Glutamatergic neuron (in vitro differentiated cells): ENCODE measurements around the gene HNRNPUL1. TPM values are rescaled to one million over a fixed set of nuclear protein-coding genes. Genes with fewer than 3 reads are reported as not detected.
A peak's percentile ranks its signal among the peaks of the same experiment; 100 is the strongest.

Experiments used
- DNase-seq: peaks from one replicate; pipeline ENCODE4 v3.0.0; 2022
- H3K27ac Mint-ChIP-seq: one replicate; pipeline ENCODE4 v1.8.0; 2020; ENCODE audit warnings: mild to moderate bottlenecking, mixed read lengths, inconsistent platforms; ENCODE audit not compliant: unreplicated experiment
- H3K27me3 Mint-ChIP-seq: one replicate; pipeline ENCODE4 v1.8.0; 2020; ENCODE audit warnings: mild to moderate bottlenecking, moderate library complexity, mixed read lengths, inconsistent platforms; ENCODE audit not compliant: unreplicated experiment
- H3K36me3 Mint-ChIP-seq: one replicate; pipeline ENCODE4 v1.8.0; 2020; ENCODE audit warnings: mild to moderate bottlenecking, mixed read lengths, inconsistent platforms; ENCODE audit not compliant: unreplicated experiment
- H3K4me1 Mint-ChIP-seq: one replicate; pipeline ENCODE4 v1.8.0; 2020; ENCODE audit warnings: mild to moderate bottlenecking, low read depth, mixed read lengths, inconsistent platforms; ENCODE audit not compliant: unreplicated experiment
- H3K4me3 Mint-ChIP-seq: one replicate; pipeline ENCODE4 v1.8.0; 2020; ENCODE audit warnings: mild to moderate bottlenecking, mixed read lengths, inconsistent platforms; ENCODE audit not compliant: unreplicated experiment
- H3K9me3 Mint-ChIP-seq: one replicate; pipeline ENCODE4 v1.8.0; 2020; ENCODE audit warnings: mild to moderate bottlenecking, moderate library complexity, mixed read lengths, inconsistent platforms; ENCODE audit not compliant: unreplicated experiment
- total RNA-seq: library from RNA; stranded (reverse); fragmentation: NEBNext Ultra II Directional; extraction: Animal tissue kit (Norgen Biotek cat#: 25700); gene quantifications from one replicate; pipeline ENCODE4 v1.2.1, GENCODE V29; 2021; ENCODE audit not compliant: unreplicated experiment
- TF ChIP-seq, protein P1 (sequence below): fragments of 200-600 bp; sonication (generic); IDR thresholded peaks from one replicate; pipeline ENCODE4 v1.5.0; 2021; ENCODE audit not compliant: partially characterized antibody, unreplicated experiment

Gene HNRNPUL1
- total RNA-seq, 1 donor from 2014 or later: 201 TPM

DNA sequence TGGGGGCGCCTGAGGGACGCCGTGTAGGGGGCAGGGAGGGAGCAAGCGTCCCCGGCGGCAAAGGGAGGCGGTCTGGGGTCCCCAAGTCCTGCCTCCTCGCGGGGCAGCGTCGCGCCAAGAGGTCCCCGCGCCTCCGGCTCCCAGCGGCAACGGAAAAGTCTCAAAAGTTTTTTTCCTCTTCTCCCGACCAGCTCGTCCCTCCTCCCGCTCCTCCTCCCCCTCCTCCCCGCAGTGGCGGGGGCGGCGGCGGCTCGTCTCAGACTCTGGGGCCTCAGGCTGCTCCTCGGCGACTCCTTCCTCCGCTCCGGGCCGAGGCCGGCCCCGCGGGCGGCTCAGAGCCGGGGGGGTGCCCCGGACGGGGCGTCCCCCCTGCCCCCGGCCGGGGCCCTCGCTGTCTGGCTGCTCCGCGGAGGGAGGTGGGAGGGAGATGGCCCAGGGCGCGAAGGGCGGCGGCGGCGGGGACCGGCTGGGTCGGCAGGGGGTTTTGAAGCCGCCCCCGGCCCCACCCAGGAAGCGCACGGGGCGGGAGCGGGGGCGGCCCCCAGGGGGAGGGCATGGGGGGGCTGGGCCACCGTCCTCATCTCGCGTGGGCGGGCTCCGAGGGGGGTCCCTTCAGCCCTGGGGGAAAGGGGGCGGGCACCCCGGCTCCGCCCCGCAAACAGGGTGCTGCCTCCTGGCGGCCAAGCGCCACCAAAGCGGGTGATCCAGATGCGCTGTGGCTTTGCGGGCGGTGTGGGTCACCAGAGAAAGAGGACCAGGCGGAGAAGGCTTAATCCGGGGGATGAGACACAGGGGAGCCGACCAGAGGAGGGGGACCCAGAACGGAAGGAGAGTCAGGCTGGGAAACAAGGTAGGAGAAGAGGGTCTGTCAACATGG is 89.5 kb downstream of the HNRNPUL1 start, which contains the start of gene TGFB1:
Gene TGFB1 (minus strand): TSS at position 457 of the 877 bp plus-strand sequence. CDS start 878 bp downstream, outside the sequence.
- Mint-ChIP-seq H3K36me3 (peaks cover 5% of the 10 kb centered on the region), H3K27ac (peak within 1 kb of the TSS; percentile 75), H3K4me3 (peak within 1 kb of the TSS; percentile 99), H3K9me3 (peaks cover 12% of the 10 kb centered on the region), H3K4me1 (peaks cover 9% of the 10 kb centered on the region), H3K27me3 (peaks cover 20% of the 10 kb centered on the region)
- TF ChIP-seq, protein P1, sequence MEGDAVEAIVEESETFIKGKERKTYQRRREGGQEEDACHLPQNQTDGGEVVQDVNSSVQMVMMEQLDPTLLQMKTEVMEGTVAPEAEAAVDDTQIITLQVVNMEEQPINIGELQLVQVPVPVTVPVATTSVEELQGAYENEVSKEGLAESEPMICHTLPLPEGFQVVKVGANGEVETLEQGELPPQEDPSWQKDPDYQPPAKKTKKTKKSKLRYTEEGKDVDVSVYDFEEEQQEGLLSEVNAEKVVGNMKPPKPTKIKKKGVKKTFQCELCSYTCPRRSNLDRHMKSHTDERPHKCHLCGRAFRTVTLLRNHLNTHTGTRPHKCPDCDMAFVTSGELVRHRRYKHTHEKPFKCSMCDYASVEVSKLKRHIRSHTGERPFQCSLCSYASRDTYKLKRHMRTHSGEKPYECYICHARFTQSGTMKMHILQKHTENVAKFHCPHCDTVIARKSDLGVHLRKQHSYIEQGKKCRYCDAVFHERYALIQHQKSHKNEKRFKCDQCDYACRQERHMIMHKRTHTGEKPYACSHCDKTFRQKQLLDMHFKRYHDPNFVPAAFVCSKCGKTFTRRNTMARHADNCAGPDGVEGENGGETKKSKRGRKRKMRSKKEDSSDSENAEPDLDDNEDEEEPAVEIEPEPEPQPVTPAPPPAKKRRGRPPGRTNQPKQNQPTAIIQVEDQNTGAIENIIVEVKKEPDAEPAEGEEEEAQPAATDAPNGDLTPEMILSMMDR: peak; percentile 88
- DNase-seq: peak; percentile 88

DNA sequence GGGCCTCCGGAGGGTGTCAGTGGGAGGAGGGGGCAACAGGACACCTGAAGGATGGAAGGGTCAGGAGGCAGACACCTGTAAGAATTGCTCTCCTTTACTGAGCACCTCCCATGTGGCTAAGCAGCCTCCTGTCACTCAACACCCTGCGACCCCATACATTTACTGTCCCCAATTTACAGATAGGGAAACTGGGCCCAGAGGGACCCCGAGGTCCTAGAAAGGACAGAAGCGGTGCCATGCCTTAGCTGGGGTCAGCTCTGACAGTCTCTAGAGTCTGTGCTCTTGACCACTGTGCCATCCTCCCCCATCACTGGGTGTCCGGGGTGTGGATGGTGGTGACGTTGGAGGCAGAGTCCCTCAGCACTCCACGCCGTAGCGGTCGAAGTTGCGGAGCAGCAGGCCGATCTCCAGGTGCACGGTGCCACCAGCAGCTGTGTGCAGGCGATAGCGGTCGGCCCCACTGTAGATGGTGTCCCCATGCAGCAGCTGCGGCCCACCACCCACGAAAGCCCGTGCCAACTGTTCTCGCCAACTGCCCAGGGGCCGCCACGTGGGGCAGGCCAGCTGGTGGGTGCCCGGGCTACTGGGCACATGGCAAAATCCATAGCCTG is 90.3 kb downstream of the HNRNPUL1 start:
- DNase-seq: no peak
- TF ChIP-seq, protein P1: no peak
- Mint-ChIP-seq H3K36me3 (peaks cover 5% of the 10 kb centered on the region), H3K4me3 (peak overlapping the region; percentile 85), H3K27me3 (peaks cover 20% of the 10 kb centered on the region), H3K4me1 (peaks cover 9% of the 10 kb centered on the region), H3K9me3 (peaks cover 12% of the 10 kb centered on the region), H3K27ac (peak overlapping the region; percentile 11)

DNA sequence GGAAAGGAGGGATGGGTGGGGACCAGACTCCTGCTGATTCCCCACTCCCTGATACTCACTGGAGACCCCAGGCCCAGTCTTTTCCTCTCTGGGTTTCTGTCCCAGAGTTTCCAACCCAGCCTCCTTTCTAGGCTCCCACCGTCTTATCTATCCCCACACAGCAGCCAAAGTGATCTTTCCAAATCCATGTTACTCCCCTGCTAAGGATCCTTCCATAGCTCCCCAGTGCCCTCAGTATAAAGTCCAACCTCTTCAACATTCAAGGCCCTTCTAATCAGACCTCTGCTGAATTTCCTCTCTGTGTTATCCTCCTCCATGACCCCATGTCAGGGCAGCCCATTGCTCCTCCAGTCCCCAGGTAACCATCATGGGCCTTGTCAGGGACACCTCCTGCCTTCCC is 90.9 kb downstream of the HNRNPUL1 start:
- peaks cover 12% of the 10 kb centered on the region for H3K9me3 Mint-ChIP-seq
- H3K27me3 Mint-ChIP-seq: peaks cover 20% of the 10 kb centered on the region
- peaks cover 5% of the 10 kb centered on the region for H3K36me3 Mint-ChIP-seq
- TF ChIP-seq, protein P1: no peak
- peak overlapping the region; percentile 82 for H3K4me3 Mint-ChIP-seq
- H3K27ac Mint-ChIP-seq: peak overlapping the region; percentile 38
- H3K4me1 Mint-ChIP-seq: peaks cover 9% of the 10 kb centered on the region
- no peak for DNase-seq

DNA sequence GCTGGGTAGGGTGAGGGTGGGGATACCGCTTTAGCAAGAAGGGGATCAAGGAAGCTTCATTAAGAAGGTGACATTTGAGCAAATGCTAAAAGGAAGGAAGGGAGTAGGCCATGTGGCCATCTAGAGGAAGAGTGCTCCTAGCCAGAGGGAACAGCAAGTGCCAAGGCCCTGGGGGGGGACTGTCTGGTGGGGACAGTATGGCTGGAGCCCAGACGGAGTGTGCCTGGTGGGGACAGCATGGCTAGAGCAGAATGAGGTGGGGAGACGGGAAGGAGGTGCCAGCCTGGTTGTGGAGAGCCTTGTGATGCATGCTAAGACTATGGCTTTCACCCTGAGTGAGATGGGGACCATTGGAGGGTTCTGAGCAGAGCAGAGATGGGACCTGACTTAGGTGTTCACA is 91.6 kb downstream of the HNRNPUL1 start:
- DNase-seq: no peak
- Mint-ChIP-seq H3K9me3 (peaks cover 11% of the 10 kb centered on the region), H3K4me1 (peaks cover 8% of the 10 kb centered on the region), H3K4me3 (no peak overlapping the region), H3K27me3 (peaks cover 18% of the 10 kb centered on the region), H3K36me3 (peaks cover 3% of the 10 kb centered on the region), H3K27ac (no peak overlapping the region)
- TF ChIP-seq, protein P1: no peak
